HTERT RPE-1 (cell line): ENCODE data around the gene WDR83.
"Not testable (repeated sequence)": the region's sequence is repeated elsewhere in the genome, so short reads cannot be mapped to it uniquely, and the experiment has no call there.

Experiments used
- in situ Hi-C: fragments of 300-500 bp; cut with MboI; formaldehyde crosslinking; loops from 4 replicates; pipeline ENCODE4 v1.14.3; 2020; ENCODE audit warnings: low sequenced_read_pairs

The WDR83 gene

GRCh38 chr19:12655546-12655945 lies 11.1 kb upstream of the WDR83 start:
- in situ Hi-C loops: no loop called here

DNA sequence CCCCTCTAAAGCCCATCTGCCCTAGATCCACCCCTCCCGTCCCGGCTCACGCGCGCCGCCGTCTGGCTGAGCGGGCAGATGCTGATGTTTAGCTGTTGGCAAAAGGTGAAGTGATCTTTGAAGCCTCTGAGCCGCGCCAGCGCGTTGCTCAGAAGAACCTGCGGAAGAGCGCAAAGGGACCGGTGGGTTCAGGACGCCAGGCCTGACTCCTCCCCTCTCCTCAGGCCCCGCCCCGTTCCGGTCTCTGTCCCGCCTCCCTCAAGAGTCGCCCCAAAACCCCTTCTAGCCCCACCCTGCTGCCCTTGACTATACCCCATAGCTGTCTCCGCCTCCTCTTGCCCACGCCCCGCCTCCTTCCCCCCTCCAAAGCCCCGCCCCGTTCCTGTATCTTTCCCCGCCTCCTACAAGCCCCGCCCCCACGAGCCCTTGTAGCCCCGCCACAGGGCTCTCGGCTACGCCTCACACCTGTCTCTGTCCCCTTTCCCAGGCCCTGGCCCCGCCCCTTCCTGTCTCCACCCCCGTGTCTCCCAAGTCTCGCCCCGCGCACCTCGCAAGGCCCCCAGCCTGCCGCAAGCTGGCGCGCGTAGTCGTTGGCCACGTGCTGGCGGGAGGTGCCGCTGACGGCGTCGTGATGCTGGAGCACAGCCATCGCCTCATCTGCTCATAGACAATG lies 9.6 kb upstream of the WDR83 start:
- in situ Hi-C loops: no loop called here

GRCh38 chr19:12657966-12658365 lies 8.6 kb upstream of the WDR83 start:
- in situ Hi-C loops: no loop called here

GRCh38 chr19:12660980-12661379 lies 5.6 kb upstream of the WDR83 start:
- in situ Hi-C loops: no loop called here

- in situ Hi-C loops: no loop called here
Observed at GRCh38 chr19:12664406-12665280, 2.0 kb upstream of the WDR83 start.

DNA sequence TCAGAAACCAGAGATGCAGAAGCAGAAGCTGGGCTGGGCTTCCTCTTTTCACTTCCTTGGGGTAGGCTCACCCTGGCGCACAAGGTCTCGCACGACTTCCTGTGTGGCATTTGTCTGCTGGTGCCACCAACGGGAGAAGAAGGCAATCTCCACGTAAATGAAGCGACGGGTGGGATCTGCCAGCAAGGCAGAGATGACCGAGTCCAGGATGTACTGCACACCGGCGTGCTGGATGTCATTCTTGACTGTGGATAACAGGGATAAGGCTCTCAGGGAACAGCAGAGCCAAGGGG lies 1.4 kb upstream of the WDR83 start:
- in situ Hi-C loops: no loop called here

DNA sequence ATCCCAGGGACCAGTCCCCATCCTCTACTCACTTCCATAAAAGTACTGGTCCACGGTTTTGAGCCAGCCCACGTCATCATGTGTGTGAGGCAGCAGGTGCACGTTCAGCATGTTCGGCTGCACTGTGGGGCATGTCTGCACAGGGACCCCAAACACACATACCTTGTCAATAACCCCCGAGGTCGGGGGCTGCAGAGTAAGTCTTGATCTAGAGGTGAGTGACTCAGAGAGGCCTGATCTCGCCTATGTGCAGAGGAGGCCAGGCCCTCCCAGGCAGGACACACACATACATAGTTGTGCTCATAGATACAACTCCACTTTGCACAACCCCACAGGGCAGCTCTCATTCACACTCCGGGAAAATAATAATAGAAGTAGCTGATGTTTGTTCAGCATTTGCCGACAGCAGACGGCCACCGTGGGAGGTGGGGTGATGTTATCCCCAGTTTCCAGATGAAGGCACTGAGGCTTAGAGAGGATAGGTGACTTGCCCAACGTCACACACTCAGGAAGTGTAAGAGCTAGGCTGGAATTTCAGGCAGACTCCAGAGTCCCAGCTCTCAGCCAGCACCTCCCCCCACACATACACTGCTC lies 839 bp upstream of the WDR83 start:
- in situ Hi-C loops: no loop called here

- in situ Hi-C loops: no loop called here
Observed at GRCh38 chr19:12667731-12668302, 1.2 kb downstream of the WDR83 start.

DNA sequence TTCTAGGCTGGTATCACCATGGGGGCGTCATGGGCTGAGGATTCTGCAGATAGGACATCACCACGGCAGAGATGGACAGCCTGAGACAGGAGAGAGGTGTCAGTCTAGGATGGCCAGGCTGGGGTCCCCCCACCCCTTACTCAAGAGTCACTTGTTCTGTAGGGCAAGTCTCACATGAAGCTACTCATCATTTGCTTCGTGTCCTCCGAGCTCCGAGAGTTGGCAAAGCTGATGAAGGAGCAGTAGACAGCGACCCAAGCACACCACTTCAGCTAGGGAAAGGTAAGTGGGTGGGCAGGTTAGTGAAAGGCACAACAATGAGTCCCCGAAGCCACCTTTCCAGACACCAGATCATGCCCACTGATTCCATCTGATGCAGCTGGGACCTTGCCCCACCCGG lies 1.7 kb downstream of the WDR83 start:
- in situ Hi-C loops: no loop called here

DNA sequence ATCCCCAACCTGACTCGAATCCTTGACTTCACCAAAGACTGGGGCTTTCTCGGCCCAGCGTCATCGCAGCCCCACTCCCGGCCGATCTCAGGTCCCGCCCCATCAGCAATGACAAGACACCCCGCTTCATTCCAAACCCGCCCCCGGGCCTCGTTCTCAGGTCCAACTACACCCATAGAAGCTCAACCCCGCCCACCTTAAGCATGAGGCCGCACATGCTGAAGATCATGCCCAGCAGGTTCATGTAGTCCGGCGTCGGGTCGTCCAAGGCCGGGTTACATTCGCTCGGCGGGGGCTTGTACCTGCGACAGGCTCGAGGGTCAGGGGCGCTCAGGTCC lies 2.3 kb downstream of the WDR83 start:
- in situ Hi-C loops: no loop called here

- in situ Hi-C loops: no loop called here
Observed at GRCh38 chr19:12669270-12670158, 2.9 kb downstream of the WDR83 start.

- in situ Hi-C loops: no loop called here
Observed at GRCh38 chr19:12670159-12670928, 3.7 kb downstream of the WDR83 start.

GRCh38 chr19:12672744-12673143 lies 6.1 kb downstream of the WDR83 start:
- in situ Hi-C loops: no loop called here

DNA sequence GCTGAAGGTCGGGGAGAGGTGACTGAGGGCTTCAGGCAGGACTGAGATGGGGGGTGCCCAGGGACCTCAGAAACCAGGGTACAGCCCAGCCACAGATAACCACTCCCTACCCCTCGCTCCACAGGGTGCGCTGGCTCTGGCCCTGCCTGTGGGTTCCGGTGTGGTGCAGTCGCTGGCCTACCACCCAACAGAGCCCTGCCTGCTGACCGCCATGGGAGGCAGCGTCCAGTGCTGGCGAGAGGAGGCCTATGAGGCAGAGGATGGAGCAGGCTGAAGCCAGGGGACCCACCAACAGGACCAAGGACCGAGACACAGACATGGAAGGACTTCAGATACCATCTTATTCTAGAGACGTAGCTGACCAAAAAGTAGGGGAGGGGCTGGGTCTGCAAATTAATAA lies 8.8 kb downstream of the WDR83 start:
- in situ Hi-C loops: no loop called here

GRCh38 chr19:12675940-12676339 lies 9.3 kb downstream of the WDR83 start:
- in situ Hi-C loops: no loop called here

- in situ Hi-C loops: no loop called here
Observed at GRCh38 chr19:12676384-12676792, 9.8 kb downstream of the WDR83 start.

DNA sequence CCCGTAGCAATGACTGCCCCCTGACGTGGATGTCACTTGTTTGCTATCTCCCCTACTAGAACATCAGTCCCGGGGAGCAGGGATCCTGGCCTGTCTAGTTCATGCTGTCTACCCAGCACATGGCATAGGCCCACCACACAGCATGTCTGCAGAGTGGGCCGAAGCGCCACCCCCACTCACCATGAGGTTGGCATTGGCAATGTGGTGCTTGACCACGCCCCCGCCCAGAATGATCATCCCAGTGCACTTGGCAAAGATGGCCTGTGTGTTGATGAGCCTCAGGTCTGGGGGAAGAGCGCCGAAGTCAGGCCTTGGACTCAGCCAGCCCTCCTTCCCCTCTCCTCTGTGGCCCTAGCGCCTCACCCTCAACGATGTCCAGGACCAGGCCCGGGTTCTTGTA lies 10.3 kb downstream of the WDR83 start:
- in situ Hi-C loops: no loop called here

- in situ Hi-C loops: not testable (repeated sequence)
Observed at GRCh38 chr19:12678039-12678438, 11.4 kb downstream of the WDR83 start.

GRCh38 chr19:12680034-12680433 lies 13.4 kb downstream of the WDR83 start:
- in situ Hi-C loops: no loop called here
